ENCODE data around the gene RLBP1. TPM values are rescaled to one million over a fixed set of nuclear protein-coding genes. Genes with fewer than 3 reads are reported as not detected.
A peak's percentile ranks its signal among the peaks of the same experiment; 100 is the strongest.

Gene RLBP1
- total and polyA plus RNA-seq, 2 of the 13 experiments (the other 11 are each of a cell fraction or from before 2014, with no cell fraction given): 0.07 TPM; not detected in 1

GRCh38 chr15:89164712-89165211, 56.6 kb downstream of the RLBP1 start (continued):
- TF ChIP-seq E2F5 (CRISPR knock-in tag; conservative IDR thresholded peaks at IDR 0.05) (no peak), ZFP41 (CRISPR knock-in tag; IDR thresholded peaks at IDR 0.05; ENCODE audit: borderline replicate concordance) (no peak), PAXIP1 (CRISPR knock-in tag; conservative IDR thresholded peaks at IDR 0.05) (peak; percentile 75), DNMT3B (CRISPR knock-in tag; conservative IDR thresholded peaks at IDR 0.05) (no peak), KLF15 (CRISPR knock-in tag; IDR thresholded peaks at IDR 0.05; ENCODE audit: borderline replicate concordance) (no peak), KAT2B (IDR thresholded peaks at IDR 0.05; ENCODE audit: borderline replicate concordance, low read depth, low read length) (no peak), ZNF570 (CRISPR knock-in tag; IDR thresholded peaks at IDR 0.05; ENCODE audit: borderline replicate concordance) (no peak), ZNF564 (CRISPR knock-in tag; IDR thresholded peaks at IDR 0.05) (no peak), SIN3B (IDR thresholded peaks at IDR 0.05; ENCODE audit: low read length) (no peak), SRY (CRISPR knock-in tag; IDR thresholded peaks at IDR 0.05) (no peak), E2F1 (CRISPR knock-in tag; IDR thresholded peaks at IDR 0.05) (no peak), TOE1 (CRISPR knock-in tag; IDR thresholded peaks at IDR 0.05) (no peak), ZNF280B (CRISPR knock-in tag; IDR thresholded peaks at IDR 0.05; ENCODE audit: borderline replicate concordance) (no peak), IRX3 (CRISPR knock-in tag; IDR thresholded peaks at IDR 0.05; ENCODE audit: borderline replicate concordance, low read depth) (no peak), JUND (CRISPR knock-in tag; IDR thresholded peaks at IDR 0.05) (no peak), MED1 (CRISPR knock-in tag; IDR thresholded peaks at IDR 0.05) (peak; percentile 63; the same call in 1 of the 2 replicates), ZFP36L2 (CRISPR knock-in tag; IDR thresholded peaks at IDR 0.05) (no peak), SP1 (IDR thresholded peaks at IDR 0.05) (no peak), SP1 (CRISPR knock-in tag; IDR thresholded peaks at IDR 0.05) (no peak), HOXA3 (CRISPR knock-in tag; IDR thresholded peaks at IDR 0.05) (no peak), HNF4G (IDR thresholded peaks at IDR 0.05; ENCODE audit: borderline replicate concordance, low read depth, low read length) (peak; percentile 47; the same call in 1 of the 2 replicates), HNF4G (CRISPR knock-in tag; IDR thresholded peaks at IDR 0.05; ENCODE audit: borderline replicate concordance, low read depth) (no peak; the same call in 1 of the 2 replicates), ZNF512 (CRISPR knock-in tag; IDR thresholded peaks at IDR 0.05) (no peak), FOXK2 (IDR thresholded peaks at IDR 0.05) (no peak)

All from HepG2 (cell line).